ENCODE results near the gene GINS1.

The GINS1 gene

DNA sequence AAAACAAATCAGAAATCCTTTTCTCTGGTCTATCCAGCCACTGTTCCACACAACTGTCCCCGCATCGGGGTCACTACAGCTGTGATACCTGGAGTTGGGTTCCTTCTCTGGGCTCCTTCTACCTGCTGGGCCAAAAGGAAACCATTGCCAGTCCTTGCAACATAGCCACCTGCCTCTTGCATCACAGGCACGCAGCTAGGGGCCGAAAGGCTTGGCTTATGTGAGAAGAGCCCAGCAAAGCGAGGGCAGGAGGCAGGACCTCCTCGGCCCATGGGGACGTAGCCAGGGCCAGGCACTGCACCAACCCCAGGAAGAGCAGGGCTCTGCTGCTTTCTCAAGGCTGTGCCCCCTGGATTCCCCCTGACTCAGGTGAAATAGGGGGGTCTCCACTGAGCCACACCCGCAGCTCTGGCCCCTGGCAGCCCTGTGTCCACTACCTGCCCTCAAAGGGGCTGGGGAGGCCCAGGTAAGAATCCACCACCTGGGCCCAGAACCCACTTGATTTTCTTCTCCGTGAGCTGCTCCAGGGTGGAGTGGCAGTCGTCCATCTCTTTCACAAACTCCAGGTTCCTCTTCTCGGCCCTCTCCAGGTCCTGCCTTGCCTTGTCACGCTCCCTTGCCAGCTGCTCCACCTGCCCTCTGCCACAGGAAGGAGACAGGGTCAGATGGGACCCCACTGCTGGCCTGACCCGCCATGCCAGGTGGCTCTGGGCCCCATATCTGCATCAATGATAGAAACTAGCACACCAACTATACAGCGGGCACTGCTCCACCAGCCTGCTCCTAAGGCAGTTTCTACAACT lies 88.9 kb downstream of the GINS1 start:
- DNase-seq, result no peak

- DNase-seq, result no peak
Observed at GRCh38 chr20:25496968-25497401, 89.5 kb downstream of the GINS1 start.

DNA sequence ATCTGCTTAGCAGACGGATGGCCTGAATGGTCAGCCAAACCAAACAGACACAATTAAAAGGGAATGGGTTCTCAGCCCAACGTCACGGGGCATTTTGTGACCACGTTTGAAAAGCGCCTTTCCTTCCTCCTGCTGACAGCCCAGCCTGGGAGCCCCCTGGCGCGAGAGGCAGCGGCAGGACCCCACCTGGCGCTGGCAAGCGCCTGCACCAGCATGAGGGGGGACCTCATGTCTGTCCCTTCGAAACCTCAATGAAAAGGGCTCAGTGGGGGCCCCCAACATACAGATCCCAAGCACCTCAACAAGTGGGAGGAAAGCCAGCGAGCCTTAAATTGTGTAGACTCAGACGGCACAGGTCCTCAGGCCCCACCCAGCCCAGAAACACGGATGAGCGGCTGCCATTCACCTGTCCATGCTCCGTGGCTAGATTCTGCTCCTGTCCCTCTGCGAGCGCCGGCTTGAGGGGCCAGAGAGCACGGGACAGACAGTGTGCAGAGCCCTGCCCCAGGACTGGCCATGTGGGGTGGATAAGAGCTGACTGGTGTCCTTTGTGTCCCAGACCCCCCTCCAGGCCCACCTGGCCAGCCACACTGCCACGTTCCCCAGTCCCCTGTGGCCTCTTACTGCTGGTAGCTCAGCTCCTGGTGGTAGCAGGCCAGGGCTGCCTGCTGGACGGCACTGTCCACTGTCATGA lies 90.3 kb downstream of the GINS1 start:
- no peak for DNase-seq
